C4-2B (cell line): Measurements from ENCODE around the gene RNH1.

Experiments used
- ZFX ChIP-seq: fragments of 450-650 bp; IDR thresholded peaks from 2 replicates; pipeline ENCODE4 v1.6.1; 2017
- TF ChIP-seq, protein P1 (sequence below): fragments of 450-650 bp; conservative IDR thresholded peaks from 2 replicates; pipeline ENCODE4 v1.5.1; 2017; ENCODE audit warnings: mild to moderate bottlenecking

DNA sequence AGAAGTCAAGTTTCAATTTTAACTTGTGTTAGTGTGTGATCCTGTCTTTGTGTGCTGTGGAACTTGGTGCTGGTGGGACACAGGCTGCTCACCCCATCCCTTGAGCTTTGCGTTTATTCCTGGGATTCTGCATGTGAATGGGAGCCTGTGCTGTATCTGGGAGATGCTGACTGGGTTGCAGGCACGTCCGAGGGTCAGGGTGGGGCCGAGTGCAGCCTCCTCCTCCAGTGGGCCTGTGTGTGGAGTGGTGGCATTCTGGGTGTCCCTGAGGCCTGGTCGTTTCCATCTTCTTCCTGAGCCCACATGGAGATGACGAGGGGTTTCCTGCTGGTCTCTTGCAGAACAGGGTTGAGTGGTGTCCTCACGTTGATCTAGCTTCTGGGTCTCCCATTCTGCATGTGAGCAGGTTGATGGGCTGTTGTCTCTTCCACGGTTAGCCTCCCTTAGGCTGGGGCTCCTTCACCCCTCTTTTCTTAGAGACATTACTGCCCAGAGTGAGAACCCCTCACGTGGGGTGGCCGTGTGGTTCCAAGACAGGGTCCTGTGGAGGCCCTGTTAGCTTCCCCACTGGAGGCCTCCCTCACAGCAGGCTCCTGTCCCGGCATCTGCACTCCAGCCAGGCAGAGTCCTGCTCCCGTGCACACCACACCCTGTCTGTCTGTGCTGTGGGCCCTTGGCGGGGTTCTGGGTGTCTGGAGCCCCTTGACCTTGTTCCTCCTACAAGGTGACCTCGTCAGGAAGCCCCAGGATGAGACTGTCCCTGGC, 52.1 kb downstream of the RNH1 start:
- TF ChIP-seq, protein P1, sequence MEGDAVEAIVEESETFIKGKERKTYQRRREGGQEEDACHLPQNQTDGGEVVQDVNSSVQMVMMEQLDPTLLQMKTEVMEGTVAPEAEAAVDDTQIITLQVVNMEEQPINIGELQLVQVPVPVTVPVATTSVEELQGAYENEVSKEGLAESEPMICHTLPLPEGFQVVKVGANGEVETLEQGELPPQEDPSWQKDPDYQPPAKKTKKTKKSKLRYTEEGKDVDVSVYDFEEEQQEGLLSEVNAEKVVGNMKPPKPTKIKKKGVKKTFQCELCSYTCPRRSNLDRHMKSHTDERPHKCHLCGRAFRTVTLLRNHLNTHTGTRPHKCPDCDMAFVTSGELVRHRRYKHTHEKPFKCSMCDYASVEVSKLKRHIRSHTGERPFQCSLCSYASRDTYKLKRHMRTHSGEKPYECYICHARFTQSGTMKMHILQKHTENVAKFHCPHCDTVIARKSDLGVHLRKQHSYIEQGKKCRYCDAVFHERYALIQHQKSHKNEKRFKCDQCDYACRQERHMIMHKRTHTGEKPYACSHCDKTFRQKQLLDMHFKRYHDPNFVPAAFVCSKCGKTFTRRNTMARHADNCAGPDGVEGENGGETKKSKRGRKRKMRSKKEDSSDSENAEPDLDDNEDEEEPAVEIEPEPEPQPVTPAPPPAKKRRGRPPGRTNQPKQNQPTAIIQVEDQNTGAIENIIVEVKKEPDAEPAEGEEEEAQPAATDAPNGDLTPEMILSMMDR: no peak
- TF ChIP-seq ZFX: no peak
